GM18907 (cell line): ENCODE data around the gene DNAJC12.
"Not testable (repeated sequence)": the region's sequence is repeated elsewhere in the genome, so short reads cannot be mapped to it uniquely, and the experiment has no call there.

ENCODE experiments used
- ATAC-seq: cut with Tn5 transposase; IDR thresholded peaks from one replicate; pipeline ENCODE4 v1.9.1; 2021; ENCODE audit warnings: mild to moderate bottlenecking, moderate library complexity; ENCODE audit not compliant: unreplicated experiment

Gene DNAJC12

DNA sequence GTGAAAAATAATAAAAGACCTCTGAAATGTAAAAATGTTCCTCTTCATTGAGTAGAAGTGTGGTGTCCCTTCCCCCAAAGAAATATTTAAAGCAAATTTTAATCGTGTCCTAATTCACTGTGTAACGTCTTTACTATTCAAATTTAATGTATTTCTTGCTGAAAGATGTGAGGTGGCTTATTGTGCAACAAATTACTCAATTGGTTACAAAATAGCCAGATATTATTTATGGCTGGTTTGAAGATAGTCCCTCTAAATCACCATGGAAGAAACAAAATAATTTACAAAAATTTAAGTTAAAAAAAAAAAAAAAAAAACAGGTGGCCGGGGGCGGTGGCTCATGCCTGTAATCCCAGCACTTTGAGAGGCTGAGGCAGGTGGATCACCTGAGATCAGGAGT is 43.7 kb downstream of the DNAJC12 start:
- ATAC-seq, result no peak

GRCh38 chr10:67793313-67793712 is 44.7 kb downstream of the DNAJC12 start:
- no peak for ATAC-seq

DNA sequence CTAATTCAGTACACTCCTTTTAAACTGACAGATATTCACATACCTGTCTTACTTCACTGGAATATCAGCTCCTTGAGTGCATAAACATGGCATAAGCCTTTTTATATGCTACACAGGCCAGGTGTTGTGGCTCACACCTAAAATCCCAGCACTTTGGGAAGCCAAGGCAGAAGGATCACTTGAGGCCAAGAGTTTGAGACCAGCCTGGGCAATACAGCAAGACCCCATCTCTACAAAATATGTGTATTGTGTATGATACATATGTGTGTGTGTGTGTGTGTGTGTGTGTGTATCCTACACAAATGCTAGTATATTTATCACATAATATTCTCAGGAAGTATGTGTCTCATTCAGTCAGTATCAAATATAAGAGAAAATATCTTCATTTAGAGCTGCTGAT is 45.3 kb downstream of the DNAJC12 start:
- ATAC-seq, result no peak

GRCh38 chr10:67790534-67791408 is 47.2 kb downstream of the DNAJC12 start:
- peak; percentile 45 for ATAC-seq

DNA sequence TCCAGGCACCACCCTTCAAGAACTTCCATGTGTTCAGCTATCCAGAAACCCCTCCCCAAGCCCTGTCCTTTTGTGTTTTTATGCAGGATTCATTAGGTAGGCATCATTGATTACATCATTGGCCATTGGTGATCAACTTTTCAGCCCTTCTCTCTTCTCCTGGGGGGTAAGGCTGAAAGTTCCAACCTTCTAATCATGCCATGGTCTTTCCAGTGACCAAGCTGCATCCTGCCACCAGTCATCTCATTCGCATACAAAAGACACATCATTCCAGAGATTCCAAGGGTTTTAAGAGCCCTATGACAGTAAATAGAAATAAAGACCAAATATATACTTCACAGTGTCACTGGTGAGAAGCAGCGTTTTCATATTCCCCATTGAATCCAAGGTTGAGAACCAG is 48.2 kb downstream of the DNAJC12 start:
- no peak for ATAC-seq

DNA sequence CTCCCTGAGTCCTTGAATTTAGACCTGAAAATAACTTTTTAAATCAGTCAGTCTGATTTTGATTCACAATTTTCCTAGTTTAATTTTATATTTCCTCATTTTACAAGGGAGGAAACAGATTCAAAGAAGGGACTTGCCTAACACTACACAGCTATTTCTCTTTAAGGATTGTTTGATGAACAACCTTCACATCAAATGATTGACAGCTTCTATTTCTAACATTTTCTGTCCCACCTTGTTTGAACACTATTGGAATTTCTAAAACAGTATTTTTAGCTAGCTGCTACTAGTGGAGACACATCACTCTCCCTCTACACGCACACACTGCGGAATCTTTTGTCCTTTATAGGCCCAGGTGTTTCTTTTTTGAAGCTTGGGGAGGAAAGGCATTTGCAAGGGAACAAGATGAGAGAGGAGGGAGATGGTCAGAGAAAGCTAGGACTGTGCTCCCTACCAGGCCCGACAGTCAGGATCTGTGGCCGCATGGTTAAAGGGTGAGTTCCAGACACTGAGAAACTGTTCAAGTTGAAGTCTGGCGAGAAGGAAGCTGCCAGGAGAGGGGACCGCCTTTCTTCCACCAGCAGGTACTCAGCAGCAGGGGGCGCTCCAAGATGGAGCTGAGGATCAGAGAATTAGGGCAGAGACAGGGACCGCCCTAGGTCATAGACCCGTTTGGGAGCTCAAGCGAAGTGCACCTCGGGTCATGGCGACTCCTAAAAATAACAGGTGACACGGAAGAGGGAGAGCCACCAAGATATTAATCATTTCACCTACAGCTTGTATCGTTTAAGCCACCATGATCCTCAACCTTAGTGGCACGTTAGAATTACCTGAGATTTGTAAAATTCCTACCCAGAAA is 49.7 kb downstream of the DNAJC12 start:
- ATAC-seq, result peak; percentile 76

GRCh38 chr10:67785098-67785497 is 52.9 kb downstream of the DNAJC12 start:
- no peak for ATAC-seq

DNA sequence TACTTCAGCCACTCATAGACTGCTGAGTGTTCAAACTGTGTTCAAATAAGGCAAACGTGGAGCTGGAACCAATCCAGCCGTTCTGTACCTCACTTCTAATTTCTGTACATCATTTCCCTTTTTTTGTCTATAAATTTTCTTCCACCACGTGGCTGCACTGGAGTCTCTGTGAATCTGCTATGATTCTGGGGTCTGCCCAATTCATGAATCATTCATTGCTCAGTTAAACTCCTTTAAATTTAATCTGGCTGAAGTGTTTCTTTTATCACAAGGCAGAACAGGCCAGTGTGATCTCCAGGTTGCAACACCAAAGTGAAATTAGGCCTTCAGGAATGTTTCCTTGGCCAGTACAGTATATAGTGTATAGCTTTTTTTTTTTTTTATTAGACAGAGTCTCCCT is 53.5 kb downstream of the DNAJC12 start:
- ATAC-seq, result no peak

- ATAC-seq, result peak; percentile 52
These were observed 54.2 kb downstream of the DNAJC12 start for GRCh38 chr10:67783606-67784294.

DNA sequence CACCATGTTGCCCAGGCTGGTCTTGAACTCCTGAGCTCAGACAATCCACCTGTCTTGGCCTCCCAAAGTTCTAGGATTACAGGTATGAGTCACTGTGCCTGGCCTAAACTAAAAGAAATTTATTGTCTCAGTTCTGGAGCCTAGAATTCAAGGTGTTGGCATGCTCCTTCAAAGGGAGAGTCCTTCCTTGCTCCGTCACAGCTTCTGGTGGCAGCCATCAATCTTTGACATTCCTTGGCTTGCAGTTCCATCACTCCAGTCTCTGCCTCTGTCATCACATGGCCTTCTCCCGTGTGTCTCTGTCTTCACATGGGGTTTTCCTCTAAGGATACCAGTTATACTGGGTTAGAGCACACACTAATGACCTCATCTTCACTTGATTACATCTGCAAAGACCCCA is 55.5 kb downstream of the DNAJC12 start:
- ATAC-seq, result no peak

- ATAC-seq, result peak; percentile 90
These were observed 57.0 kb downstream of the DNAJC12 start for GRCh38 chr10:67780759-67781538.

GRCh38 chr10:67780204-67780621 is 57.8 kb downstream of the DNAJC12 start:
- ATAC-seq, result not testable (repeated sequence)

- peak; percentile 37 for ATAC-seq
These were observed 58.4 kb downstream of the DNAJC12 start for GRCh38 chr10:67779465-67780203.

DNA sequence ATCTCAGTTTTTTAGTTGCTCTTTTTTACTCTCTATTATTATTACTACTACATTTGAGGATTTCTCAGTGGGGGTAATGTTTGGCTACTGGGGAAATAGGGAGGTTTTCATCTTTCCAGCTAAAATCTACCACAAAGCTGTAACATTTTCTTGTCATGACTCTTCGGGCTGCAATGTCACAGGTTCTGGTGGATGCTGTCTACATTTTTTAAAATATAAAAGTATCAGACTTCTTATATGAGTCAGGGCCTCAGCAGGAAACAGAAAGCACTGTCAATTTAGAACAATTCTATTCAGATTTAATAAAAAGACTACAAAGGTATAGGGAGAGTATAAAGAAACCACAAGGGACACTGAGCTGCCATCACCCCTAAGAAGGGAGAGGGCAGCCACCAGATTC is 61.6 kb downstream of the DNAJC12 start:
- ATAC-seq, result no peak

- no peak for ATAC-seq
These were observed 62.7 kb downstream of the DNAJC12 start for GRCh38 chr10:67775279-67775678.

DNA sequence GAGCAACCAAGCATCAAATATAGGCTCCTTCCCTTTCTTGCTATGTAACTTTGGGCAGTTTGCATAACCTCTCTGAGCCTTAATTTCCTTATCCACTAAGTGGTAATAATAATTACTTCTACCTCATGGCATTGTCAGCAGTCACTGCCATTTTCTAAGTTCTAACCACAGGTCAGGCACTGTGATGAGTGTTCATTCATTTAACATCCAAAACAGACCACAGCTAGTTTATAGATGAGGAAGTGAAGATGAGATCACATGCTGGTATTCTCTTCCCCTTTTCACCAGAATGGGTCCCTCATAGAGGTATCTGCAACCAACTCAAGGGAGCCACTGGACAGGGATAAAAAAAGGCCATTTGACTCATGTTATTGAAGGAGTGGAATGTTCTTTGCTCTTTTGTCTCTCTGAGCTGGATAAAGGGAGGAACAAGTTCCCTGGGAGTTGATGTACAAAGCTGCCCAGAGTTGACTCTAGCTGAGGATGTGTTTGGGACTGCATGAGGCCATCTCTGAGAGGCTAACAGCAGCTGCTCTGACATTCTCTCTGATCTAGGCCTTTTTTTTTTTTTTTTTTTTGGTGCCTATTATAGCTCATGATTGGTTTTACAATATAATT is 65.0 kb downstream of the DNAJC12 start:
- ATAC-seq, result peak; percentile 98

DNA sequence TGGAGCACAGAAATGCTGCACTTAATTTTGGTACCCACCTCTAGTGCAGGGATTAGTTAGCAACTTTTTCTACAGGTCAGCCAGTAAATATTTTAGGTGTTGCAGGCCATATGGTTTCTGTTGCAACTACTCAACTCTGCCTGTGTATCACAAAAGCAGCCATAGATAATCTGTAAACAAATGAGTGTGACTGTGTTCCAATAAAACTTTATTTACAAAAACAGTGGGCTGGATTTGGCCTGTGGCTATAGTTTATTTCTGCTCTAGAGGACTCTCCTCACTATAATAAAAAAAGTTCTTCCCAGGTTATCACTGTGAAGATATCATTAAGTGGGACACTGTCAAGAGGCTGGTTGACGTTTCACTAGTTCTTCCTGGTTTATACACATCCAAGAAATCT is 65.8 kb downstream of the DNAJC12 start:
- ATAC-seq, result no peak

DNA sequence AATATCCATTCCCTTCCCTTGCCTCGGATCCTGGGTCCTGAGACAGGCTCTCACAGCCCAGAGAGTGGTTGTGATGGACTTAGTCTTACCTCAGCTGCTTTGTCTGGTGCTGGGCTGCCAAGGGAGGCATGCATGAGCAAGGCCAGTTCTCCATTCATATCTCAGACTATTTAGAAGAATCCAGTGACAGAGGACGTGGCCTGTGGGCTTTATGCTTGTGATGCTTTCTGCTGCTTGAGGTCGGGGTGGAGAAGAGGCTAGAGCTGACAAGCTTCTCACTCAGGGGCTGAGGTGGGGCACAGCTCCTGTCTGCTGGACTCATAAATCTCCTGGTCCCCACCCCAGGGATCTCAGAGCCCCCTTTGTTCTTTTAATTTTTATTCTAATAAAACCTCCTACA is 66.8 kb downstream of the DNAJC12 start:
- ATAC-seq, result peak; percentile 13

GRCh38 chr10:67770537-67770936 is 67.5 kb downstream of the DNAJC12 start:
- ATAC-seq, result peak; percentile 69
